Measurements from ENCODE around the gene TRIM17.

GRCh38 chr1:228459091-228459993 lies 42.7 kb upstream of the TRIM17 start:
- TF ChIP-seq CTCF (IDR thresholded peaks at IDR 0.05) (peak; percentile 76 to 83 (median 77)), POLR2A (IDR thresholded peaks at IDR 0.05) (no peak)

Measured in testis (tissue), 2 donors.